Colonic mucosa (tissue), 4 donors: ENCODE results near the gene METTL21A. TPM values are rescaled to one million over a fixed set of nuclear protein-coding genes. Genes with fewer than 3 reads are reported as not detected.

Experiments
- DNase-seq: peaks from one replicate; pipeline ENCODE4 v3.0.0-alpha.2; 2020
- H3K27ac ChIP-seq: fragments of 200-600 bp; one replicate; pipeline ENCODE4 v1.8.0; 2021
- H3K27me3 ChIP-seq: fragments of 200-600 bp; one replicate; pipeline ENCODE4 v1.8.0; 2021
- H3K36me3 ChIP-seq: fragments of 200-600 bp; one replicate; pipeline ENCODE4 v1.8.0; 2021
- H3K4me1 ChIP-seq: fragments of 200-600 bp; one replicate; pipeline ENCODE4 v1.8.0; 2021; ENCODE audit warnings: mild to moderate bottlenecking
- H3K4me3 ChIP-seq: fragments of 200-600 bp; one replicate; pipeline ENCODE4 v1.8.0; 2021
- H3K9ac ChIP-seq, 2 donors: one replicate each; pipeline ENCODE4 v1.7.0; 2013; ENCODE audit warnings: control low read depth in 2 of 2, low read depth in 2 of 2, low read length in 2 of 2
- H3K9me3 ChIP-seq: fragments of 200-600 bp; one replicate; pipeline ENCODE4 v1.8.0; 2021
- CTCF ChIP-seq: fragments of 200-600 bp; IDR thresholded peaks from one replicate; pipeline ENCODE4 v1.8.0; 2022; ENCODE audit warnings: antibody characterized with exemption, mild to moderate bottlenecking
- intact Hi-C: fragments of 100-400 bp; cut with DNase I; formaldehyde crosslinking; loops from one replicate; pipeline ENCODE4 v1.14.1; 2022
- total RNA-seq, 2 donors: library from RNA; stranded (reverse); fragmentation: NEBNext Ultra II Directional in 1 of 2; extraction: Animal tissue kit (Norgen Biotek cat#: 25700) in 1 of 2; gene quantifications; one replicate each; pipeline ENCODE4 v1.2.1, GENCODE V29; 2021
- donor health status: healthy.
- donor health status: DM: no; HTN: no; CAD: no.
- donor health status: DM: no; HTN: no; CAD: no.

METTL21A gene
- total RNA-seq, 2 donors from 2014 or later: 14.2 to 20.3 TPM

GRCh38 chr2:207606829-207607228, 18.4 kb downstream of the METTL21A start:
- intact Hi-C loops: no loop called here
- Histone ChIP-seq H3K4me1 (no peaks in the 10 kb centered on the region), H3K36me3 (no peaks in the 10 kb centered on the region), H3K27ac (no peak overlapping the region), H3K9me3 (no peaks in the 10 kb centered on the region), H3K9ac (no peak overlapping the region), H3K4me3 (no peak overlapping the region), H3K27me3 (no peaks in the 10 kb centered on the region)
- no peak for TF ChIP-seq CTCF
- DNase-seq: no peak

GRCh38 chr2:207606399-207606798, 18.8 kb downstream of the METTL21A start:
- H3K9me3 ChIP-seq: no peaks in the 10 kb centered on the region
- no peaks in the 10 kb centered on the region for H3K27me3 ChIP-seq
- no peak overlapping the region for H3K4me3 ChIP-seq
- no peaks in the 10 kb centered on the region for H3K36me3 ChIP-seq
- H3K27ac ChIP-seq: no peak overlapping the region
- H3K9ac ChIP-seq: no peak overlapping the region
- TF ChIP-seq CTCF: no peak
- H3K4me1 ChIP-seq: no peaks in the 10 kb centered on the region
- intact Hi-C loops: no loop called here
- no peak for DNase-seq

- no peak overlapping the region for H3K27ac ChIP-seq
- no peak overlapping the region for H3K9ac ChIP-seq
- no peaks in the 10 kb centered on the region for H3K27me3 ChIP-seq
- peaks cover 1% of the 10 kb centered on the region for H3K36me3 ChIP-seq
- H3K9me3 ChIP-seq: no peaks in the 10 kb centered on the region
- no peaks in the 10 kb centered on the region for H3K4me1 ChIP-seq
- no peak overlapping the region for H3K4me3 ChIP-seq
- intact Hi-C loops: no loop called here
- no peak for DNase-seq
- no peak for TF ChIP-seq CTCF
These were observed 21.7 kb downstream of the METTL21A start for GRCh38 chr2:207603486-207603885.

GRCh38 chr2:207601774-207602173, 23.4 kb downstream of the METTL21A start:
- Histone ChIP-seq H3K36me3 (peaks cover 6% of the 10 kb centered on the region), H3K9me3 (no peaks in the 10 kb centered on the region), H3K4me1 (no peaks in the 10 kb centered on the region), H3K27ac (no peak overlapping the region), H3K27me3 (no peaks in the 10 kb centered on the region), H3K9ac (no peak overlapping the region), H3K4me3 (no peak overlapping the region)
- TF ChIP-seq CTCF: no peak
- intact Hi-C loops: no loop called here
- no peak for DNase-seq

- no peak overlapping the region for H3K27ac ChIP-seq
- H3K9ac ChIP-seq: no peak overlapping the region
- no peak for DNase-seq
- no peaks in the 10 kb centered on the region for H3K9me3 ChIP-seq
- H3K27me3 ChIP-seq: no peaks in the 10 kb centered on the region
- H3K4me3 ChIP-seq: no peak overlapping the region
- no peaks in the 10 kb centered on the region for H3K4me1 ChIP-seq
- intact Hi-C loops: no loop called here
- no peak for TF ChIP-seq CTCF
- peaks cover 6% of the 10 kb centered on the region for H3K36me3 ChIP-seq
These were observed 25.0 kb downstream of the METTL21A start for GRCh38 chr2:207600231-207600630.

GRCh38 chr2:207599636-207600035, 25.6 kb downstream of the METTL21A start:
- H3K4me1 ChIP-seq: no peaks in the 10 kb centered on the region
- no peak for DNase-seq
- H3K36me3 ChIP-seq: peaks cover 6% of the 10 kb centered on the region
- no peak overlapping the region for H3K27ac ChIP-seq
- H3K4me3 ChIP-seq: no peak overlapping the region
- intact Hi-C loops: no loop called here
- no peak for TF ChIP-seq CTCF
- no peaks in the 10 kb centered on the region for H3K9me3 ChIP-seq
- H3K27me3 ChIP-seq: no peaks in the 10 kb centered on the region
- no peak overlapping the region for H3K9ac ChIP-seq
